Psoas muscle (tissue), 8 donors: Measurements from ENCODE around the gene SLC5A5. TPM values are rescaled to one million over a fixed set of nuclear protein-coding genes. Genes with fewer than 3 reads are reported as not detected.
A peak's percentile ranks its signal among the peaks of the same experiment; 100 is the strongest.

Experiments
- ATAC-seq, 4 donors: fragments of 200-7000 bp; cut with Tn5 transposase; one replicate each; pipeline ENCODE4 v1.9.1; 2020; ENCODE audit warnings: moderate library complexity in 3 of 4, mild to moderate bottlenecking in 2 of 4
- DNase-seq, 2 donors: peaks; one replicate each; pipeline ENCODE4 v3.0.0-alpha.2; 2020
- H3K27ac ChIP-seq: fragments of 200-600 bp; one replicate; pipeline ENCODE4 v1.8.0; 2022
- H3K27me3 ChIP-seq, 3 donors: fragments of 200-600 bp in 1 of 3; one replicate each; pipeline versions ENCODE4 v1.6.1 to v1.8.0; 2013 to 2022; ENCODE audit warnings: low read length in 2 of 3, mild to moderate bottlenecking in 2 of 3, moderate library complexity in 1 of 3; ENCODE audit not compliant: insufficient read depth in 3 of 3
- H3K36me3 ChIP-seq, 2 donors: fragments of 200-600 bp in 1 of 2; one replicate each; pipeline versions ENCODE4 v1.6.1 to v1.8.0; 2013 to 2022; ENCODE audit warnings: low read depth in 1 of 2, mild to moderate bottlenecking in 1 of 2, moderate library complexity in 1 of 2; ENCODE audit not compliant: insufficient read depth in 1 of 2
- H3K4me1 ChIP-seq: fragments of 200-600 bp; one replicate; pipeline ENCODE4 v1.8.0; 2022
- H3K4me3 ChIP-seq: fragments of 200-600 bp; one replicate; pipeline ENCODE4 v1.8.0; 2022; ENCODE audit warnings: mild to moderate bottlenecking
- H3K9me3 ChIP-seq: fragments of 200-600 bp; one replicate; pipeline ENCODE4 v1.8.0; 2022
- CTCF ChIP-seq: fragments of 200-600 bp; IDR thresholded peaks from one replicate; pipeline ENCODE4 v1.8.0; 2022; ENCODE audit warnings: antibody characterized with exemption
- WGBS, 3 donors: extraction: QIAGEN DNeasy Blood & Tissue Kit; methylation state at CpG; one replicate each; pipeline versions ENCODE4 v1.1.6 to v1.1.7; 2013; 5-methylcytosine and 5-hydroxymethylcytosine counted together
- intact Hi-C, 2 donors: fragments of 100-400 bp; cut with DNase I; formaldehyde crosslinking; loops; one replicate each; pipeline versions ENCODE4 v1.11.0 to v1.14.2; 2022
- polyA plus RNA-seq, 3 donors: library from polyadenylated mRNA; stranded (reverse); fragments of 200-250 nt; gene quantifications; one replicate each; pipeline ENCODE4 v1.2.3, GENCODE V29; 2013
- total RNA-seq, 4 donors: library from RNA; stranded (reverse); fragmentation: NEBNext Ultra II Directional in 2 of 4; extraction: Animal tissue kit (Norgen Biotek cat#: 25700) in 2 of 4; gene quantifications; one replicate each; pipeline versions ENCODE4 v1.2.1 to v1.2.4, GENCODE V29; 2021 to 2023
- donor health status: healthy with polysubstance abuse.
- donor health status: DM: no; HTN: no; CAD: no; lungs with moderate emphysema.
- donor health status: Bipolar disorder and iron deficiency.
- donor health status: healthy.
- donor health status: DM: yes; HTN: yes; CAD: no.
- donor health status: DM: no; HTN: no; CAD: no.
- donor health status: DM: no; HTN: no; CAD: no.
- donor health status: DM: yes; HTN: yes; CAD: no.

Gene SLC5A5
- total and polyA plus RNA-seq, 7 donors = not detected

- no peaks in the 10 kb centered on the region for H3K36me3 ChIP-seq
- no peak overlapping the region for H3K4me3 ChIP-seq
- H3K9me3 ChIP-seq = no peaks in the 10 kb centered on the region
- H3K4me1 ChIP-seq = no peaks in the 10 kb centered on the region
- no peak overlapping the region for H3K27ac ChIP-seq
- intact Hi-C loops = no loop called here
- no peak for DNase-seq
- TF ChIP-seq CTCF = no peak
- H3K27me3 ChIP-seq = peaks cover 0 to 77% (median 30%) of the 10 kb centered on the region in 3 donors
- WGBS, 3 donors = 81 to 88% (median 83%) methylated on average over 9 of the region's 9 CpGs
- ATAC-seq = no peak
Observed at GRCh38 chr19:17874758-17875135, 3.0 kb downstream of the SLC5A5 start.

GRCh38 chr19:17877696-17878095, 6.0 kb downstream of the SLC5A5 start:
- peaks cover 0 to 47% (median 13%) of the 10 kb centered on the region in 3 donors for H3K27me3 ChIP-seq

GRCh38 chr19:17879466-17879865, 7.7 kb downstream of the SLC5A5 start:
- WGBS, 3 donors = 69 to 77% (median 69%) methylated on average over 7 of the region's 7 CpGs
- TF ChIP-seq CTCF = no peak
- DNase-seq (no peak), ATAC-seq (peak in 1 of 4 donors; percentile 30)
- intact Hi-C loops = no loop called here
- Histone ChIP-seq H3K4me3 (no peak overlapping the region), H3K9me3 (no peaks in the 10 kb centered on the region), H3K27me3 (peaks cover 0 to 30% (median 5%) of the 10 kb centered on the region in 3 donors), H3K36me3 (no peaks in the 10 kb centered on the region), H3K4me1 (no peaks in the 10 kb centered on the region), H3K27ac (no peak overlapping the region)

More at GRCh38 chr19:17877696-17878095, 6.0 kb downstream of the SLC5A5 start:
- Histone ChIP-seq H3K9me3 (no peaks in the 10 kb centered on the region), H3K36me3 (no peaks in the 10 kb centered on the region), H3K4me3 (no peak overlapping the region), H3K27ac (no peak overlapping the region), H3K4me1 (no peaks in the 10 kb centered on the region)
- WGBS, 3 donors = 81 to 87% (median 86%) methylated on average over 16 of the region's 16 CpGs
- intact Hi-C loops = no loop called here
- no peak for TF ChIP-seq CTCF
- no peak for DNase-seq
- ATAC-seq = no peak

GRCh38 chr19:17881701-17882100, 10.0 kb downstream of the SLC5A5 start:
- Histone ChIP-seq H3K4me1 (no peaks in the 10 kb centered on the region), H3K36me3 (no peaks in the 10 kb centered on the region), H3K27me3 (peaks cover 0 to 9% (median 2%) of the 10 kb centered on the region in 3 donors), H3K4me3 (no peak overlapping the region), H3K9me3 (no peaks in the 10 kb centered on the region), H3K27ac (no peak overlapping the region)
- 62 to 69% (median 66%) methylated on average over 7 of the region's 7 CpGs for WGBS, 3 donors
- ATAC-seq (no peak), DNase-seq (no peak)
- no peak for TF ChIP-seq CTCF
- intact Hi-C loops = no loop called here
